Endodermal cell (in vitro differentiated cells): Measurements from ENCODE around the gene TMEM63A. TPM values are rescaled to one million over a fixed set of nuclear protein-coding genes. Genes with fewer than 3 reads are reported as not detected.

ENCODE experiments used
- DNase-seq: peaks from one replicate; pipeline ENCODE4 v3.0.0-alpha.2; 2017
- H3K27ac ChIP-seq: 2 replicates; pipeline ENCODE4 v1.5.1; 2013; ENCODE audit warnings: mild to moderate bottlenecking, low read depth, low read length, moderate library complexity
- H3K27me3 ChIP-seq: 2 replicates; pipeline ENCODE4 v1.6.1; 2013; ENCODE audit warnings: mild to moderate bottlenecking, low read length, moderate library complexity; ENCODE audit not compliant: insufficient read depth, control insufficient read depth, poor library complexity, severe bottlenecking
- H3K36me3 ChIP-seq: 2 replicates; pipeline ENCODE4 v1.7.0; 2013; ENCODE audit warnings: mild to moderate bottlenecking, low read length, moderate library complexity; ENCODE audit not compliant: control insufficient read depth, insufficient read depth
- H3K4me1 ChIP-seq: one replicate; pipeline ENCODE4 v1.7.0; 2013; ENCODE audit warnings: low read length; ENCODE audit not compliant: control insufficient read depth, insufficient read depth
- H3K4me3 ChIP-seq: 2 replicates; pipeline ENCODE4 v1.5.1; 2013; ENCODE audit warnings: mild to moderate bottlenecking, low read length, moderate library complexity
- H3K9ac ChIP-seq: 2 replicates; pipeline ENCODE4 v1.6.1; 2013; ENCODE audit warnings: mild to moderate bottlenecking, low read length, moderate library complexity; ENCODE audit not compliant: poor library complexity, severe bottlenecking; ENCODE audit errors: extremely low read depth
- H3K9me3 ChIP-seq: 2 replicates; pipeline ENCODE4 v1.6.1; 2013; ENCODE audit warnings: mild to moderate bottlenecking, low read length, moderate library complexity; ENCODE audit not compliant: control insufficient read depth
- H3K27ac Mint-ChIP-seq: 2 replicates; pipeline ENCODE4 v1.8.0; 2020; ENCODE audit warnings: mixed read lengths
- H3K27me3 Mint-ChIP-seq: 2 replicates; pipeline ENCODE4 v1.8.0; 2021; ENCODE audit warnings: mild to moderate bottlenecking, mixed read lengths; ENCODE audit not compliant: insufficient read depth
- H3K36me3 Mint-ChIP-seq: 2 replicates; pipeline ENCODE4 v1.8.0; 2020; ENCODE audit warnings: low read depth, mixed read lengths
- H3K4me1 Mint-ChIP-seq: 2 replicates; pipeline ENCODE4 v1.8.0; 2020; ENCODE audit warnings: mixed read lengths
- H3K4me3 Mint-ChIP-seq: 2 replicates; pipeline ENCODE4 v1.8.0; 2020; ENCODE audit warnings: mild to moderate bottlenecking, moderate library complexity, mixed read lengths
- H3K9me3 Mint-ChIP-seq: 2 replicates; pipeline ENCODE4 v1.8.0; 2020; ENCODE audit warnings: mild to moderate bottlenecking, mixed read lengths
- CTCF ChIP-seq: fragments of 200-600 bp; sonication (generic); conservative IDR thresholded peaks from 2 replicates; pipeline ENCODE4 v1.5.0; 2021; ENCODE audit warnings: antibody characterized with exemption, mild to moderate bottlenecking
- WGBS, 2 experiments: methylation state at CpG; one replicate each; pipeline versions ENCODE4 v1.1.5 to v1.1.7; 2013; ENCODE audit warnings: missing lambda C conversion rate in 2 of 2, mixed read lengths in 1 of 2; ENCODE audit not compliant: insufficient coverage in 1 of 2, insufficient read length in 1 of 2; 5-methylcytosine and 5-hydroxymethylcytosine counted together
- total RNA-seq, 2 donors: library from RNA; stranded (reverse); fragmentation: NEBNext Ultra II Directional in 1 of 2; extraction: Animal tissue kit (Norgen Biotek cat#: 25700) in 1 of 2; gene quantifications; 2 replicates in 1 of 2; 3 replicates in 1 of 2; pipeline ENCODE4 v1.2.1, GENCODE V29; 2021

TMEM63A gene
- total RNA-seq, 2 donors from 2014 or later = 194 to 232 TPM

GRCh38 chr1:225923692-225924555 lies 41.7 kb upstream of the TMEM63A start, which contains the start of gene PYCR2:
TSS of gene PYCR2 (minus strand) at chr1:225924250. CDS start at chr1:225924110, 140 bp downstream.
- peaks cover 34% of the 10 kb centered on the region for H3K36me3 Mint-ChIP-seq
- no peaks in the 10 kb centered on the region for H3K27me3 ChIP-seq
- peak within 1 kb of the TSS; percentile 85 for H3K9ac ChIP-seq
- no peaks in the 10 kb centered on the region for H3K27me3 Mint-ChIP-seq
- H3K9me3 ChIP-seq = no peaks in the 10 kb centered on the region
- peaks cover 17% of the 10 kb centered on the region for H3K4me1 ChIP-seq
- peak within 1 kb of the TSS; percentile 94 for H3K27ac Mint-ChIP-seq
- peaks cover 42% of the 10 kb centered on the region for H3K36me3 ChIP-seq
- WGBS, 2 experiments = 1% methylated on average over 34 to 77 of the region's 80 CpGs
- DNase-seq = peak; percentile 98
- H3K27ac ChIP-seq = peak within 1 kb of the TSS; percentile 90
- peak within 1 kb of the TSS; percentile 95 for H3K4me3 Mint-ChIP-seq
- no peak for TF ChIP-seq CTCF
- H3K4me3 ChIP-seq = peak within 1 kb of the TSS; percentile 92
- H3K9me3 Mint-ChIP-seq = no peaks in the 10 kb centered on the region
- peaks cover 31% of the 10 kb centered on the region for H3K4me1 Mint-ChIP-seq

GRCh38 chr1:225923381-225923691 lies 41.2 kb upstream of the TMEM63A start:
- Mint-ChIP-seq H3K4me3 (peak overlapping the region; percentile 95), H3K27ac (peak overlapping the region; percentile 94), H3K4me1 (peaks cover 28% of the 10 kb centered on the region), H3K9me3 (no peaks in the 10 kb centered on the region), H3K36me3 (peaks cover 39% of the 10 kb centered on the region), H3K27me3 (no peaks in the 10 kb centered on the region)
- Histone ChIP-seq H3K9ac (peak overlapping the region; percentile 85), H3K9me3 (no peaks in the 10 kb centered on the region), H3K27me3 (no peaks in the 10 kb centered on the region), H3K27ac (peak overlapping the region; percentile 90), H3K4me1 (peaks cover 17% of the 10 kb centered on the region), H3K36me3 (peaks cover 47% of the 10 kb centered on the region), H3K4me3 (peak overlapping the region; percentile 92)
- TF ChIP-seq CTCF = no peak
- WGBS, 2 experiments = 9 to 12% methylated on average over 7 to 8 of the region's 8 CpGs
- no peak for DNase-seq

- Mint-ChIP-seq H3K9me3 (no peaks in the 10 kb centered on the region), H3K4me1 (peaks cover 26% of the 10 kb centered on the region), H3K27ac (no peak overlapping the region), H3K36me3 (peaks cover 50% of the 10 kb centered on the region), H3K4me3 (peak overlapping the region; percentile 95), H3K27me3 (no peaks in the 10 kb centered on the region)
- no peak for TF ChIP-seq CTCF
- Histone ChIP-seq H3K9ac (peak overlapping the region; percentile 23), H3K4me3 (peak overlapping the region; percentile 92), H3K36me3 (peaks cover 49% of the 10 kb centered on the region), H3K27ac (no peak overlapping the region), H3K27me3 (no peaks in the 10 kb centered on the region), H3K9me3 (no peaks in the 10 kb centered on the region), H3K4me1 (peaks cover 17% of the 10 kb centered on the region)
- DNase-seq = no peak
- WGBS, 2 experiments = 95 to 98% methylated on average over 15 to 23 of the region's 23 CpGs
Observed at GRCh38 chr1:225921734-225922709, 39.8 kb upstream of the TMEM63A start.
